ENCODE measurements around the gene TACC3.
A peak's percentile ranks its signal among the peaks of the same experiment; 100 is the strongest.

TACC3 gene

GRCh38 chr4:1751919-1752283 lies 30.6 kb downstream of the TACC3 start:
- ChIA-PET POLR2A (ENCODE audit: low non-redundant PET) (no interaction called here), CTCF (interaction anchor here (0.6 kb wide), 2 partner anchors 12 to 191 kb away, joined by 3 to 6 read pairs; no protein-coding TSS in a partner anchor)
- no peak for DNase-seq (ENCODE audit: low spot score)
- TF ChIP-seq CTCF (conservative IDR thresholded peaks at IDR 0.05; ENCODE audit: low read depth): no peak
- peak overlapping the region; percentile 98 for H3K27ac ChIP-seq

- CTCF ChIA-PET: interaction anchor here (0.6 kb wide), 3 partner anchors 12 to 191 kb away, joined by 3 to 6 read pairs (median 3); no protein-coding TSS in a partner anchor
- H3K27ac ChIP-seq: peak overlapping the region; percentile 98
- POLR2A ChIA-PET (ENCODE audit: low non-redundant PET): no interaction called here
- no peak for DNase-seq (ENCODE audit: low spot score)
- TF ChIP-seq CTCF (conservative IDR thresholded peaks at IDR 0.05; ENCODE audit: low read depth): no peak
Observed at GRCh38 chr4:1752284-1753041, 31.1 kb downstream of the TACC3 start.

GRCh38 chr4:1753294-1753696 lies 32.0 kb downstream of the TACC3 start:
- no peak for TF ChIP-seq CTCF (conservative IDR thresholded peaks at IDR 0.05; ENCODE audit: low read depth)
- ChIA-PET POLR2A (ENCODE audit: low non-redundant PET) (no interaction called here), CTCF (interaction anchor here (0.6 kb wide), 1 partner anchor 51 kb away, joined by 3 read pairs; no protein-coding TSS in a partner anchor)
- peak overlapping the region; percentile 98 for H3K27ac ChIP-seq
- no peak for DNase-seq (ENCODE audit: low spot score)

GRCh38 chr4:1753697-1754311 lies 32.5 kb downstream of the TACC3 start:
- no peak for DNase-seq (ENCODE audit: low spot score)
- CTCF ChIA-PET: interaction anchor here (0.7 kb wide), 1 partner anchor 864 kb away, joined by 3 read pairs; no protein-coding TSS in a partner anchor
- peak overlapping the region; percentile 98 for H3K27ac ChIP-seq
- POLR2A ChIA-PET (ENCODE audit: low non-redundant PET): no interaction called here
- no peak for TF ChIP-seq CTCF (conservative IDR thresholded peaks at IDR 0.05; ENCODE audit: low read depth)

- ChIA-PET POLR2A (ENCODE audit: low non-redundant PET) (no interaction called here), CTCF (interaction anchor here (0.7 kb wide), 1 partner anchor 865 kb away, joined by 3 read pairs; no protein-coding TSS in a partner anchor)
- no peak for TF ChIP-seq CTCF (conservative IDR thresholded peaks at IDR 0.05; ENCODE audit: low read depth)
- DNase-seq (ENCODE audit: low spot score): no peak
- H3K27ac ChIP-seq: peak overlapping the region; percentile 98
Observed at GRCh38 chr4:1754336-1754735, 33.0 kb downstream of the TACC3 start.

GRCh38 chr4:1755297-1755696 lies 34.0 kb downstream of the TACC3 start:
- CTCF ChIA-PET: interaction anchor here (0.5 kb wide), 1 partner anchor 616 kb away, joined by 3 read pairs; no protein-coding TSS in a partner anchor
- no peak for DNase-seq (ENCODE audit: low spot score)
- POLR2A ChIA-PET (ENCODE audit: low non-redundant PET): no interaction called here
- peak overlapping the region; percentile 98 for H3K27ac ChIP-seq
- TF ChIP-seq CTCF (conservative IDR thresholded peaks at IDR 0.05; ENCODE audit: low read depth): no peak

Measured in RWPE1 (cell line).